H1 (cell line): ENCODE measurements around the gene FAM177A1. TPM values are rescaled to one million over a fixed set of nuclear protein-coding genes. Genes with fewer than 3 reads are reported as not detected.

Experiments
- CTCF ChIA-PET: fragments of 300-600 bp; sonication (Branson Sonifier 250); formaldehyde crosslinking; loops from one replicate; lab custom pipeline; 2021; ENCODE audit not compliant: partially characterized antibody; lab: Charles Lee
- POLR2A ChIA-PET: fragments of 300-600 bp; sonication (Branson Sonifier 250); formaldehyde crosslinking; loops from one replicate; lab custom pipeline; 2021; ENCODE audit warnings: inconsistent platforms; ENCODE audit not compliant: partially characterized antibody; lab: Charles Lee
- DNase-seq, 2 experiments: peaks; one replicate each; pipeline versions ENCODE4 v3.0.0 to v3.0.0-alpha.2; 2010 to 2022; ENCODE audit warnings: low spot score in 2 of 2, low read depth in 1 of 2, mixed read lengths in 1 of 2
- FAIRE-seq: peaks from 2 replicates; lab custom pipeline; 2011; peaks lifted over from hg19 to GRCh38; lab: Jason Lieb, UNC
- H2AFZ ChIP-seq: 2 replicates; pipeline ENCODE4 v1.8.1; 2012; ENCODE audit warnings: low read length, inconsistent platforms
- H2AK5ac ChIP-seq: 2 replicates; pipeline ENCODE4 v1.6.1; 2013; ENCODE audit warnings: low read depth, low read length
- H2BK120ac ChIP-seq: replicated peaks from 2 replicates; pipeline ENCODE3; 2013; ENCODE audit warnings: low read depth, low read length, inconsistent platforms
- H2BK12ac ChIP-seq: 2 replicates; pipeline ENCODE4 v1.6.1; 2013; ENCODE audit warnings: low read depth, low read length
- H2BK15ac ChIP-seq: 2 replicates; pipeline ENCODE4 v1.6.1; 2013; ENCODE audit warnings: low read length
- H2BK20ac ChIP-seq: 2 replicates; pipeline ENCODE4 v1.6.1; 2013; ENCODE audit warnings: low read length
- H2BK5ac ChIP-seq: 2 replicates; pipeline ENCODE4 v1.6.1; 2013; ENCODE audit warnings: low read depth, low read length
- H3K14ac ChIP-seq: 2 replicates; pipeline ENCODE4 v1.6.1; 2013; ENCODE audit warnings: inconsistent platforms; ENCODE audit not compliant: insufficient read length
- H3K18ac ChIP-seq: 2 replicates; pipeline ENCODE4 v1.6.1; 2013; ENCODE audit warnings: low read length; ENCODE audit errors: extremely low read depth
- H3K23ac ChIP-seq: 2 replicates; pipeline ENCODE4 v1.6.1; 2013; ENCODE audit warnings: inconsistent platforms; ENCODE audit not compliant: insufficient read length
- H3K23me2 ChIP-seq: 2 replicates; pipeline ENCODE4 v1.6.1; 2013; ENCODE audit warnings: low read depth, low read length
- H3K27ac ChIP-seq: 2 replicates; pipeline ENCODE4 v1.6.1; 2011; ENCODE audit warnings: low read depth, low read length, inconsistent platforms
- H3K27me3 ChIP-seq, 4 experiments: replicated peaks in 1 of 4; 1 replicate in 1 of 4; 2 replicates in 3 of 4; pipeline versions ENCODE4 v1.6.1 to v1.8.1; 2011 to 2013; ENCODE audit warnings: low read length in 3 of 4, mild to moderate bottlenecking in 3 of 4, inconsistent platforms in 2 of 4, mixed read lengths in 2 of 4, moderate library complexity in 1 of 4; ENCODE audit not compliant: control insufficient read depth in 3 of 4, insufficient read depth in 3 of 4; ENCODE audit errors: extremely low read depth in 1 of 4
- H3K36me3 ChIP-seq, 4 experiments: 2 replicates each; pipeline versions ENCODE4 v1.6.1 to v1.8.1; 2011 to 2013; ENCODE audit warnings: mild to moderate bottlenecking in 4 of 4, low read length in 3 of 4, moderate library complexity in 2 of 4, control low read depth in 1 of 4, inconsistent platforms in 1 of 4; ENCODE audit not compliant: insufficient read depth in 4 of 4, control insufficient read depth in 2 of 4
- H3K4ac ChIP-seq: replicated peaks from 2 replicates; pipeline ENCODE3; 2013; ENCODE audit warnings: low read length, low read depth, mixed read lengths, inconsistent platforms; ENCODE audit not compliant: insufficient read length
- H3K4me1 ChIP-seq, 4 experiments: replicated peaks in 1 of 4; 1 replicate in 1 of 4; 2 replicates in 3 of 4; pipeline versions ENCODE4 v1.6.1 to v1.8.1; 2011 to 2013; ENCODE audit warnings: low read length in 3 of 4, inconsistent platforms in 2 of 4, mixed read lengths in 1 of 4; ENCODE audit not compliant: insufficient read depth in 4 of 4, control insufficient read depth in 3 of 4
- H3K4me2 ChIP-seq, 2 experiments: 2 replicates each; pipeline versions ENCODE4 v1.6.1 to v1.8.1; 2011 to 2013; ENCODE audit warnings: low read depth in 2 of 2, low read length in 2 of 2, control low read depth in 1 of 2, inconsistent platforms in 1 of 2, mild to moderate bottlenecking in 1 of 2; ENCODE audit not compliant: insufficient read depth in 1 of 2
- H3K4me3 ChIP-seq, 4 experiments: fragments of 200-600, 300-600 bp in 1 of 4; sonication (generic), shearing (Covaris generic), sonication (Bioruptor Twin) in 1 of 4; 2 replicates each; pipeline versions ENCODE4 v1.5.1 to v1.8.1; 2011 to 2016; ENCODE audit warnings: low read length in 4 of 4, low read depth in 3 of 4, control low read depth in 2 of 4, inconsistent platforms in 2 of 4, mild to moderate bottlenecking in 2 of 4, mixed read lengths in 1 of 4, moderate library complexity in 1 of 4; ENCODE audit not compliant: insufficient read depth in 2 of 4; ENCODE audit errors: extremely low read depth in 1 of 4
- H3K56ac ChIP-seq: replicated peaks from 2 replicates; pipeline ENCODE3; 2013; ENCODE audit warnings: low read depth, mild to moderate bottlenecking, mixed read lengths, low read length, inconsistent platforms; ENCODE audit not compliant: insufficient read length
- H3K79me1 ChIP-seq: 2 replicates; pipeline ENCODE4 v1.6.1; 2013; ENCODE audit warnings: low read depth, low read length, control low read depth
- H3K79me2 ChIP-seq, 2 experiments: 2 replicates each; pipeline versions ENCODE4 v1.6.1 to v1.8.1; 2012 to 2013; ENCODE audit warnings: low read length in 2 of 2, mild to moderate bottlenecking in 2 of 2, inconsistent platforms in 1 of 2; ENCODE audit not compliant: insufficient read depth in 2 of 2, control insufficient read depth in 1 of 2
- H3K9ac ChIP-seq, 4 experiments: replicated peaks in 1 of 4; 1 replicate in 1 of 4; 2 replicates in 3 of 4; pipeline versions ENCODE4 v1.6.1 to v1.8.1; 2011 to 2013; ENCODE audit warnings: low read depth in 3 of 4, low read length in 3 of 4, control low read depth in 2 of 4, mild to moderate bottlenecking in 2 of 4, moderate library complexity in 2 of 4, inconsistent platforms in 1 of 4; ENCODE audit errors: extremely low read depth in 1 of 4
- H3K9me3 ChIP-seq, 2 experiments: 2 replicates each; pipeline versions ENCODE4 v1.6.1 to v1.8.1; 2012 to 2013; ENCODE audit warnings: mild to moderate bottlenecking in 2 of 2, moderate library complexity in 2 of 2, control low read depth in 1 of 2, inconsistent platforms in 1 of 2, low read depth in 1 of 2, low read length in 1 of 2, mixed read lengths in 1 of 2; ENCODE audit not compliant: insufficient read depth in 2 of 2
- H4K20me1 ChIP-seq, 2 experiments: replicated peaks in 1 of 2; 2 replicates each; pipeline versions ENCODE3 to v1.8.1; 2011 to 2013; ENCODE audit warnings: inconsistent platforms in 2 of 2, low read length in 2 of 2, mild to moderate bottlenecking in 1 of 2; ENCODE audit not compliant: insufficient read depth in 2 of 2, control insufficient read depth in 1 of 2
- H4K5ac ChIP-seq: 2 replicates; pipeline ENCODE4 v1.6.1; 2013; ENCODE audit warnings: low read length, low read depth, mixed read lengths, inconsistent platforms; ENCODE audit not compliant: insufficient read length
- H4K8ac ChIP-seq: 2 replicates; pipeline ENCODE4 v1.8.0; 2013; ENCODE audit warnings: mild to moderate bottlenecking, moderate library complexity, low read length, inconsistent platforms; ENCODE audit not compliant: insufficient read depth; ENCODE audit errors: extremely low read depth
- H4K91ac ChIP-seq: replicated peaks from 2 replicates; pipeline ENCODE3; 2013; ENCODE audit warnings: low read length, mixed read lengths, inconsistent platforms; ENCODE audit not compliant: insufficient read length
- ASH2L ChIP-seq: fragments of 200-600, 300-600 bp; sonication (generic); IDR thresholded peaks from one replicate; pipeline ENCODE4 v1.7.1; 2017; ENCODE audit warnings: low read length
- CEBPB ChIP-seq: IDR thresholded peaks from 2 replicates; pipeline ENCODE4 v1.6.1; 2012; ENCODE audit warnings: low read depth, low read length
- CHD2 ChIP-seq: IDR thresholded peaks from 2 replicates; pipeline ENCODE4 v1.6.1; 2012; ENCODE audit warnings: low read length, improper control_type of control experiment
- CTCF ChIP-seq, 3 experiments: IDR thresholded peaks; 1 replicate in 2 of 3; 2 replicates in 1 of 3; pipeline versions ENCODE4 v1.5.1 to v1.6.1; 2011; ENCODE audit warnings: low read length in 3 of 3, mild to moderate bottlenecking in 3 of 3, inconsistent platforms in 2 of 3, low read depth in 1 of 3, moderate library complexity in 1 of 3; ENCODE audit not compliant: insufficient read depth in 1 of 3; ENCODE audit errors: control extremely low read depth in 1 of 3
- E2F6 ChIP-seq: IDR thresholded peaks from 2 replicates; pipeline ENCODE4 v1.6.1; 2012; ENCODE audit warnings: inconsistent platforms
- JUND ChIP-seq: IDR thresholded peaks from 2 replicates; pipeline ENCODE4 v1.6.1; 2011; ENCODE audit warnings: mild to moderate bottlenecking, improper control_type of control experiment, low read length
- KDM5A ChIP-seq: fragments of 200-600 bp; IDR thresholded peaks from 2 replicates; pipeline ENCODE4 v1.7.1; 2012; ENCODE audit warnings: mild to moderate bottlenecking, low read length, inconsistent platforms, mixed read lengths
- MAX ChIP-seq: IDR thresholded peaks from 2 replicates; pipeline ENCODE4 v1.6.1; 2012; ENCODE audit warnings: inconsistent platforms
- NANOG ChIP-seq: IDR thresholded peaks from 2 replicates; pipeline ENCODE4 v1.6.1; 2011; ENCODE audit warnings: low read length, low read depth, mild to moderate bottlenecking, inconsistent platforms; ENCODE audit not compliant: insufficient read depth, poor library complexity, severe bottlenecking
- RNF2 ChIP-seq: fragments of 200-900, 300-1000 bp; sonication (generic); IDR thresholded peaks from 2 replicates; pipeline ENCODE4 v1.7.1; 2016; ENCODE audit warnings: borderline replicate concordance, low read depth, mild to moderate bottlenecking, antibody characterized with exemption, low read length; ENCODE audit not compliant: poor library complexity, severe bottlenecking; ENCODE audit errors: missing control alignments
- SRF ChIP-seq: IDR thresholded peaks from 2 replicates; pipeline ENCODE4 v1.6.1; 2011; ENCODE audit warnings: mild to moderate bottlenecking, low read depth, low read length, moderate library complexity
- TCF12 ChIP-seq: IDR thresholded peaks from 2 replicates; pipeline ENCODE4 v1.6.1; 2011; ENCODE audit warnings: low read depth, mild to moderate bottlenecking, low read length
- polyA plus RNA-seq, 7 experiments: library from polyadenylated mRNA; depleted of rRNA in 3 of 7; stranded (reverse) in 5 of 7; unstranded in 2 of 7; fragments of >200 nt in 5 of 7; fragments of 200-250 nt in 2 of 7; gene quantifications; 1 replicate in 5 of 7; 2 replicates in 1 of 7; 4 replicates in 1 of 7; pipeline versions ENCODE4 v1.2.1 to v1.2.3, GENCODE V29; 2011 to 2013; ENCODE audit warnings: missing spikeins in 2 of 7, mixed read lengths in 2 of 7
- total RNA-seq: library from RNA; stranded (reverse); fragmentation: NEBNext Ultra II Directional; extraction: Animal tissue kit (Norgen Biotek cat#: 25700); gene quantifications from 2 replicates; pipeline ENCODE4 v1.2.1, GENCODE V29; 2021

Gene FAM177A1
- total and polyA plus RNA-seq, 2 of the 8 experiments (the other 6 are each of a cell fraction or from before 2014, with no cell fraction given), result 11.3 to 34.0 TPM

DNA sequence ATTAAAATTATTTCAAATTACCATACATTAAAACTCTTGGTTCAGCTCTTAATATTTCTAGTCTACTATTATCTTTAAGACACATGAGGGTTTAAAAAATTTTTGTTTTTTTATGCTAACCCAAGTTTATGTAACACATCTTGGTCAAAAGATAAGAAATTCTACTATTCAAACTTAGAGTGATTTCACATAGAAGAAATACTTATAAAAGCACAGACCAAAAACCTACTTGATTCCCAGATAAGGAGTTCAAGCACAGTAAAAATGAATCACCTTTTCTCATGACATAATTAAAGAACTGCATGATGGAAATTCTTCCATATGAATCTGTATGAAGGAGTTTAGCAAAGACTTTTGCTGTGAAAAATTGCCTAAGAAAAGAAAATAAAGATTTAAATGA is 61.8 kb downstream of the FAM177A1 start:
- H2BK120ac ChIP-seq, result no peak overlapping the region
- H4K91ac ChIP-seq, result no peak overlapping the region
- H4K5ac ChIP-seq, result no peak overlapping the region
- H2AK5ac ChIP-seq, result no peak overlapping the region
- H3K14ac ChIP-seq, result no peak overlapping the region
- no peak overlapping the region for H3K18ac ChIP-seq
- H3K4me1 ChIP-seq, result no peaks in the 10 kb centered on the region
- no peak overlapping the region for H2AFZ ChIP-seq
- DNase-seq (no peak), FAIRE-seq (no peak)
- H2BK15ac ChIP-seq, result no peak overlapping the region
- H4K20me1 ChIP-seq, result no peaks in the 10 kb centered on the region
- no peak overlapping the region for H2BK5ac ChIP-seq
- no peaks in the 10 kb centered on the region for H3K79me2 ChIP-seq
- H3K4me3 ChIP-seq, result no peak overlapping the region
- no peak overlapping the region for H3K9ac ChIP-seq
- no peak overlapping the region for H2BK12ac ChIP-seq
- no peak overlapping the region for H3K4me2 ChIP-seq
- no peak overlapping the region for H3K23ac ChIP-seq
- peaks cover 0 to 9% of the 10 kb centered on the region in 2 experiments; a peak in 2 of 4 replicates for H3K9me3 ChIP-seq
- H3K23me2 ChIP-seq, result no peaks in the 10 kb centered on the region
- H3K79me1 ChIP-seq, result no peaks in the 10 kb centered on the region
- no peak overlapping the region for H3K27ac ChIP-seq
- ChIA-PET POLR2A (interaction anchor here (0.7 to 1.5 kb wide), 3 partner anchors 7 to 14 kb away, joined by 3 to 9 read pairs (median 3); partner anchors contain the start of gene PPP2R3C), CTCF (no interaction called here)
- no peak overlapping the region for H4K8ac ChIP-seq
- H3K36me3 ChIP-seq, result peaks cover 4 to 33% (median 12%) of the 10 kb centered on the region in 4 experiments; a peak in 7 of 8 replicates
- H3K56ac ChIP-seq, result no peak overlapping the region
- H3K27me3 ChIP-seq, result no peaks in the 10 kb centered on the region
- no peak overlapping the region for H2BK20ac ChIP-seq
- no peak overlapping the region for H3K4ac ChIP-seq
- TF ChIP-seq CHD2 (no peak), E2F6 (no peak), RNF2 (no peak), KDM5A (no peak), CTCF (IDR thresholded peaks at IDR 0.05; ENCODE audit: control extremely low read depth in 1 of 3, insufficient read depth in 1 of 3, low read depth in 1 of 3, low read length in 3 of 3) (no peak), JUND (no peak), ASH2L (no peak), CEBPB (no peak), SRF (no peak), MAX (no peak), TCF12 (no peak), NANOG (no peak)
